ENCODE results near the gene OAS3.

Gene OAS3

GRCh38 chr12:112967306-112967705 is 29.0 kb downstream of the OAS3 start:
- FAIRE-seq (no peak), DNase-seq (ENCODE audit: insufficient read length, low spot score) (no peak)
- TF ChIP-seq CTCF (IDR thresholded peaks at IDR 0.05; ENCODE audit: insufficient read depth, missing control alignments), result no peak

DNA sequence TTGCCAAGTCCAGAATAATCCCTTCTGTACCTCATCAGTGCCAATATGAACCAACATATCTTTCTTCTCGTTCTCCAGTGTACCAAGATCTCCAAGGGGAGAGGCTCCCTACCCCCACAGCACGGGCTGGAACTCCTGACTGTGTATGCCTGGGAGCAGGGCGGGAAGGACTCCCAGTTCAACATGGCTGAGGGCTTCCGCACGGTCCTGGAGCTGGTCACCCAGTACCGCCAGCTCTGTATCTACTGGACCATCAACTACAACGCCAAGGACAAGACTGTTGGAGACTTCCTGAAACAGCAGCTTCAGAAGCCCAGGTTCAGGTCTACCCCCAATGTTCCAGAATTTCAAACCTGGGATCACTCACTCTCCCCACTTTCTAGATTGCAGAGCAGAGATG is 29.6 kb downstream of the OAS3 start:
- FAIRE-seq (no peak), DNase-seq (ENCODE audit: insufficient read length, low spot score) (no peak)
- TF ChIP-seq CTCF (IDR thresholded peaks at IDR 0.05; ENCODE audit: insufficient read depth, missing control alignments), result no peak

GRCh38 chr12:112969547-112970306 is 31.5 kb downstream of the OAS3 start:
- TF ChIP-seq CTCF (IDR thresholded peaks at IDR 0.05; ENCODE audit: insufficient read depth, missing control alignments), result no peak
- FAIRE-seq (no peak), DNase-seq (ENCODE audit: insufficient read length, low spot score) (no peak)

GRCh38 chr12:112970391-112970790 is 32.1 kb downstream of the OAS3 start:
- DNase-seq (ENCODE audit: insufficient read length, low spot score), result no peak
- no peak for FAIRE-seq
- TF ChIP-seq CTCF (IDR thresholded peaks at IDR 0.05; ENCODE audit: insufficient read depth, missing control alignments), result no peak

DNA sequence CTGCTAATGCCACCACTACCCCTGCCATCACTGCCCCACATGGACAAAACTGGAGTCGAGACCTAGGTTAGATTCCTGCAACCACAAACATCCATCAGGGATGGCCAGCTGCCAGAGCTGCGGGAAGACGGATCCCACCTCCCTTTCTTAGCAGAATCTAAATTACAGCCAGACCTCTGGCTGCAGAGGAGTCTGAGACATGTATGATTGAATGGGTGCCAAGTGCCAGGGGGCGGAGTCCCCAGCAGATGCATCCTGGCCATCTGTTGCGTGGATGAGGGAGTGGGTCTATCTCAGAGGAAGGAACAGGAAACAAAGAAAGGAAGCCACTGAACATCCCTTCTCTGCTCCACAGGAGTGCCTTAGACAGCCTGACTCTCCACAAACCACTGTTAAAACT is 33.0 kb downstream of the OAS3 start:
- TF ChIP-seq CTCF (IDR thresholded peaks at IDR 0.05; ENCODE audit: insufficient read depth, missing control alignments), result no peak
- FAIRE-seq (no peak), DNase-seq (ENCODE audit: insufficient read length, low spot score) (no peak)

DNA sequence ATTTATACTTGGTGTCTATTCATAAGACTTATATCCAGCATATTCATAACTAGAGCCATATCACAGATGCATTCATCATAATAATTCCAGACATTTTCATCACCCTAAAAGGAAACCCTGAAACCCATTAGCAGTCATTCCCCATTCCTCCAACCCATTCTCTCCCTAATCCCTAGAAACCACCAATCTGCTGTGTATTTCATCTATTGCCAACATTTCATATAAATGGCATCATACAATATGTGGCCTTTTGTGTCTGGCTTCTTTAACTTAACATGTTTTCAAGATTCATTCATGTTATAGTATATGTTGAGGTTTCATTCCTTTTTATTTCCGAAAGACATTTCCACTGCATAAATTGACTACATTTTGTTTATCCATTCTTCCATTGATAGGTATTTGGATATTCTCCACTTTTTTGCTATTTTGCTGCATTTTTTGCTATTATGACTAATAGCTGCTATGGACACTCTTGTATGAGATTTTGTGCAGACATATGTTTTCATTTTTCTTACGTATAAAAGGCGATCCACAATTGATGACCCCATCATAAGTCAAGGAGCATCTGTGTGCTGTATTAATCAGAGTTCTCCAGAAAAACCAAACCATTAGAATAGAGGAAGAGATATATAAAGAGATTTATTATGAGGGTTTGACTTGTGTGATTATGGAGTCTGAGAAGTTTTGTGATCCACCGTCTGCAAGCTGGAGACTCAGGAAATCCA is 34.9 kb downstream of the OAS3 start:
- TF ChIP-seq CTCF (IDR thresholded peaks at IDR 0.05; ENCODE audit: insufficient read depth, missing control alignments), result no peak
- DNase-seq (ENCODE audit: insufficient read length, low spot score) (no peak), FAIRE-seq (no peak)

DNA sequence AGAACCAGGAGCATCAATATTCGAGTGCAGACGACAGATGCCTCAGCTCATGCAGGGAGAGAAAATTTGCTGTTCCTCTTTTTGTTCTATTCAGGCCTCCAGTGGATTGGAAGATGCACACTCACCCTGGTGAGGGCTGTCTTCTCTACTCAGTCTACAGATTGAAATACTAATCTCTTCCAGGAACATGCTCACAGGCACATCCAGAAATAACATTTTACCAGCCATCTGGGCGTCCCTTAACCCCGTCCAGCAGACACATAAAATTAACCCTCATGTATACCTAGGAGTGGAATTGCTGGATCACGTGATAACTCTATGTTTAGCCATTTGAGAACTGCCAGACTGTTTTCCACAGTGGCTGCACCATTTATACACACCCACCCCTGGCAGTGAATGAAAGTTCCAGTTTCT is 35.6 kb downstream of the OAS3 start:
- DNase-seq (ENCODE audit: insufficient read length, low spot score) (no peak), FAIRE-seq (no peak)
- TF ChIP-seq CTCF (IDR thresholded peaks at IDR 0.05; ENCODE audit: insufficient read depth, missing control alignments), result no peak
